ENCODE results near the gene ACSS3.

Gene ACSS3

DNA sequence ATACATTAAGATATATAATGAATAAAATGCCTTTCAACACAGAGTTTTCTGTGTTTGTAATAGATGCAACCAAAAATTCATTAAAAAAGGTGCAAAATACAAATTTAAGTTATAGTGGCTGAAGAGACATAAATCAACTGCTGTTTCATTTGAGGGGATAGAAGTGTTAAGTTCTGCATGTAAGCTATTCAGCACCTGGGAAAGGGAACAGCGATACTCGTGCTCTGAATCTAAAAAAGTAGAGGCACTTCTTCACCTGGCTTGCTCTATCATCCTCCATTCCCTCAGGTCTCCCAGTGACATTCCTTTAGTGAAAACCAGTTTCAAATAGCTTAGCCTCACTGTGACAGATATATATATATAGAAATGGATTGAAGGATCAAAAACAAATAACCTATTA lies 222.6 kb downstream of the ACSS3 start:
- no peaks in the 10 kb centered on the region for H3K79me1 ChIP-seq (ENCODE audit: low read length)
- H3K9ac ChIP-seq (ENCODE audit: low read length), result no peak overlapping the region
- WGBS (ENCODE audit: extremely low coverage, insufficient coverage, low lambda C conversion rate), result no CpG with 5 or more reads among the region's 2 CpGs

DNA sequence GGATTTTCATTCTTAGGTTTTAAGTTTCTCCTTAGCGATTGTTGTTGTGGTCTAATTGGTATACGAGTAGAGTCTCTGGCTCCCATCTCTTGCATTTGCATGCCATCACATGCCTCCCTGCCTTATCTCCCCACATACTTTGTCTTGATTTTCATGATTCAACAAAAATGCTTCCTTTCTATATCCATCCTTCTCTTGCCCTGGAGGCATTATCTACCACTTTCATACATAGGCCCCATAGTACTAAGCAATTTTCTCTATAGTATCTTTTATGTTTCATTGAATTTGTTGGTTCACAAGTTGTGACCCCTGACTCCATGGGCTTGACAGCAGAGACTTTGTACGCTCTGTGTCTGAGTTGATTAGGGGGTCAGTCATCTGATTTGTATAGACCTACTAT lies 226.1 kb downstream of the ACSS3 start:
- Histone ChIP-seq H3K56ac (ENCODE audit: low read length) (no peak overlapping the region), H3K4ac (ENCODE audit: low read depth, low read length) (no peak overlapping the region), H3K27me3 (ENCODE audit: insufficient read depth, low read length, poor library complexity) (no peaks in the 10 kb centered on the region), H4K8ac (ENCODE audit: low read depth, low read length) (no peak overlapping the region), H3K4me2 (ENCODE audit: low read length) (no peak overlapping the region), H2BK15ac (replicated peaks; ENCODE audit: low read depth) (no peak overlapping the region), H2AK5ac (ENCODE audit: low read length) (no peak overlapping the region), H3K79me1 (ENCODE audit: low read length) (no peaks in the 10 kb centered on the region), H3K4me3 (ENCODE audit: low read length) (no peak overlapping the region), H3K18ac (ENCODE audit: low read length) (no peak overlapping the region), H3K36me3 (ENCODE audit: control insufficient read depth, insufficient read depth, low read length) (no peaks in the 10 kb centered on the region), H2BK5ac (ENCODE audit: low read length) (no peak overlapping the region), H3K9ac (ENCODE audit: low read length) (no peak overlapping the region), H3K79me2 (ENCODE audit: control insufficient read depth, insufficient read depth, low read length) (no peaks in the 10 kb centered on the region), H3K23ac (ENCODE audit: low read length) (no peak overlapping the region), H3K4me1 (ENCODE audit: control insufficient read depth, low read depth, low read length) (no peaks in the 10 kb centered on the region), H3K27ac (ENCODE audit: low read depth, low read length) (no peak overlapping the region), H4K5ac (ENCODE audit: low read length) (no peak overlapping the region), H2BK120ac (ENCODE audit: low read depth, low read length) (no peak overlapping the region)
- no CpG with 5 or more reads among the region's 3 CpGs for WGBS (ENCODE audit: extremely low coverage, insufficient coverage, low lambda C conversion rate)
- DNase-seq, result no peak

More for the DNA sequence above, 222.6 kb downstream of the ACSS3 start:
- Histone ChIP-seq H3K79me2 (ENCODE audit: control insufficient read depth, insufficient read depth, low read length) (no peaks in the 10 kb centered on the region), H3K56ac (ENCODE audit: low read length) (no peak overlapping the region), H3K18ac (ENCODE audit: low read length) (no peak overlapping the region), H3K27me3 (ENCODE audit: insufficient read depth, low read length, poor library complexity) (no peaks in the 10 kb centered on the region), H2BK15ac (replicated peaks; ENCODE audit: low read depth) (no peak overlapping the region), H3K4me1 (ENCODE audit: control insufficient read depth, low read depth, low read length) (no peaks in the 10 kb centered on the region), H2AK5ac (ENCODE audit: low read length) (no peak overlapping the region), H2BK5ac (ENCODE audit: low read length) (no peak overlapping the region), H3K36me3 (ENCODE audit: control insufficient read depth, insufficient read depth, low read length) (no peaks in the 10 kb centered on the region), H4K8ac (ENCODE audit: low read depth, low read length) (no peak overlapping the region), H3K27ac (ENCODE audit: low read depth, low read length) (no peak overlapping the region), H3K4me3 (ENCODE audit: low read length) (no peak overlapping the region), H4K5ac (ENCODE audit: low read length) (no peak overlapping the region), H3K4ac (ENCODE audit: low read depth, low read length) (no peak overlapping the region), H2BK120ac (ENCODE audit: low read depth, low read length) (no peak overlapping the region), H3K23ac (ENCODE audit: low read length) (no peak overlapping the region), H3K4me2 (ENCODE audit: low read length) (no peak overlapping the region)
- DNase-seq, result peak; percentile 42

Small RNA genes lying within 50 kb of the gene (small RNA-seq; reads per million reads assigned to genes)
- gene MIR4699 (ENCODE audit: insufficient read depth), result 5.4 reads per million, percentile 73 among the genes with 10 or more reads in this experiment

Measured in mesendoderm (in vitro differentiated cells).